K562 (cell line): ENCODE measurements around the gene SMC4. TPM values are rescaled to one million over a fixed set of nuclear protein-coding genes. Genes with fewer than 3 reads are reported as not detected.

ENCODE experiments used
- BDP1 ChIP-seq: IDR thresholded peaks from 3 replicates; pipeline ENCODE4 v1.6.1; 2011; ENCODE audit not compliant: insufficient read length, insufficient read depth
- BHLHE40 ChIP-seq: IDR thresholded peaks from 2 replicates; pipeline ENCODE4 v1.6.1; 2011; ENCODE audit warnings: low read length, improper control_type of control experiment
- BRD9 ChIP-seq: fragments of 450-650 bp; IDR thresholded peaks from 2 replicates; pipeline ENCODE4 v1.6.1; 2018; ENCODE audit warnings: low read depth; ENCODE audit not compliant: partially characterized antibody
- CBX3 ChIP-seq, 2 experiments: IDR thresholded peaks; 1 replicate in 1 of 2; 2 replicates in 1 of 2; pipeline ENCODE4 v1.6.1; 2012; ENCODE audit warnings: inconsistent platforms in 2 of 2, low read length in 2 of 2, borderline replicate concordance in 1 of 2, control low read depth in 1 of 2
- CHD1 ChIP-seq: fragments of 200-600 bp; sonication (generic); IDR thresholded peaks from one replicate; pipeline ENCODE4 v1.6.1; 2012; ENCODE audit warnings: mild to moderate bottlenecking, moderate library complexity, low read length, inconsistent platforms
- ESRRA ChIP-seq: fragments of 450-650 bp; IDR thresholded peaks from 2 replicates; pipeline ENCODE4 v1.6.1; 2014; ENCODE audit warnings: low read depth, mild to moderate bottlenecking, moderate library complexity, borderline replicate concordance
- GABPA ChIP-seq: fragments of 200-800 bp; sonication (Bioruptor generic); conservative IDR thresholded peaks from 2 replicates; pipeline ENCODE4 v1.6.1; 2016; ENCODE audit warnings: low read depth, missing genetic modification characterization, missing compliant biosample characterization
- MAZ ChIP-seq, 2 experiments: fragments of 450-650 bp in 1 of 2; sonication (generic) in 1 of 2; formaldehyde crosslinking; IDR thresholded peaks in 1 of 2; conservative IDR thresholded peaks in 1 of 2; 2 replicates each; pipeline versions ENCODE4 v1.4.0 to v1.5.0; 2020; ENCODE audit warnings: mild to moderate bottlenecking in 1 of 2, missing genetic modification reagents in 1 of 2
- RERE ChIP-seq: sonication (generic); formaldehyde crosslinking; IDR thresholded peaks from 2 replicates; pipeline ENCODE4 v1.8.0; 2023; ENCODE audit warnings: missing genetic modification reagents, mild to moderate bottlenecking, borderline replicate concordance
- SMARCE1 ChIP-seq: fragments of 450-650 bp; IDR thresholded peaks from 2 replicates; pipeline ENCODE4 v1.7.1; 2016; ENCODE audit warnings: mild to moderate bottlenecking
- TBL1XR1 ChIP-seq, 2 experiments: IDR thresholded peaks; 2 replicates each; pipeline ENCODE4 v1.6.1; 2012; ENCODE audit warnings: improper control_type of control experiment in 2 of 2, low read length in 2 of 2, mild to moderate bottlenecking in 1 of 2
- ZNF184 ChIP-seq: sonication (generic); formaldehyde crosslinking; IDR thresholded peaks from 2 replicates; pipeline ENCODE4 v1.5.0; 2020; ENCODE audit warnings: missing genetic modification reagents
- polyA plus RNA-seq, 8 experiments: library from polyadenylated mRNA; depleted of rRNA in 4 of 8; stranded (reverse) in 5 of 8; unstranded in 3 of 8; fragments of >200 nt; fragmentation: Nextera tagmentation in 2 of 8; fragmentation: Illumina TruSeq in 1 of 8; extraction: Ambion mirVana in 2 of 8; extraction: Trizol in 1 of 8; gene quantifications; 2 replicates each; pipeline versions ENCODE4 v1.2.1 to v1.2.3, GENCODE V29; 2011 to 2014; ENCODE audit warnings: inconsistent platforms in 1 of 8, missing spikeins in 1 of 8
- total RNA-seq, 7 experiments: library from RNA; depleted of rRNA in 6 of 7; stranded (reverse); fragments of >200 nt in 6 of 7; fragmentation: Illumina TruSeq in 2 of 7; extraction: Trizol in 2 of 7; gene quantifications; 2 replicates each; pipeline versions ENCODE4 v1.2.1 to v1.2.3, GENCODE V29; 2011 to 2021; ENCODE audit warnings: low replicate concordance in 1 of 7
- TF ChIP-seq, protein P1 (sequence below): fragments of 250-450 bp; sonication (Bioruptor Pico); IDR thresholded peaks from 2 replicates; pipeline ENCODE4 v1.4.0; 2020; ENCODE audit warnings: mild to moderate bottlenecking
- TF ChIP-seq, protein P2 (sequence below): fragments of 250-450 bp; sonication (Bioruptor Pico); IDR thresholded peaks from 2 replicates; pipeline ENCODE4 v1.8.0; 2021; ENCODE audit warnings: moderate library complexity, mild to moderate bottlenecking, inconsistent platforms
- TF ChIP-seq, protein P3 (sequence below): fragments of 450-650 bp; IDR thresholded peaks from 2 replicates; pipeline ENCODE4 v1.6.1; 2014; ENCODE audit warnings: low read depth, mild to moderate bottlenecking, moderate library complexity, borderline replicate concordance

Gene SMC4
- total and polyA plus RNA-seq, 9 of the 15 experiments (the other 6 are each of a cell fraction or from before 2014, with no cell fraction given): 87.9 to 347 (median 176) TPM

GRCh38 chr3:160449636-160450598 lies 50.5 kb downstream of the SMC4 start, which contains the start of gene TRIM59 (continued):
- TF ChIP-seq, protein P1, sequence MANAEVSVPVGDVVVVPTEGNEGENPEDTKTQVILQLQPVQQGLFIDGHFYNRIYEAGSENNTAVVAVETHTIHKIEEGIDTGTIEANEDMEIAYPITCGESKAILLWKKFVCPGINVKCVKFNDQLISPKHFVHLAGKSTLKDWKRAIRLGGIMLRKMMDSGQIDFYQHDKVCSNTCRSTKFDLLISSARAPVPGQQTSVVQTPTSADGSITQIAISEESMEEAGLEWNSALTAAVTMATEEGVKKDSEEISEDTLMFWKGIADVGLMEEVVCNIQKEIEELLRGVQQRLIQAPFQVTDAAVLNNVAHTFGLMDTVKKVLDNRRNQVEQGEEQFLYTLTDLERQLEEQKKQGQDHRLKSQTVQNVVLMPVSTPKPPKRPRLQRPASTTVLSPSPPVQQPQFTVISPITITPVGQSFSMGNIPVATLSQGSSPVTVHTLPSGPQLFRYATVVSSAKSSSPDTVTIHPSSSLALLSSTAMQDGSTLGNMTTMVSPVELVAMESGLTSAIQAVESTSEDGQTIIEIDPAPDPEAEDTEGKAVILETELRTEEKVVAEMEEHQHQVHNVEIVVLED (CRISPR knock-in tag): peak; percentile 57; the same call in 1 of the 2 replicates
- TF ChIP-seq, protein P2, sequence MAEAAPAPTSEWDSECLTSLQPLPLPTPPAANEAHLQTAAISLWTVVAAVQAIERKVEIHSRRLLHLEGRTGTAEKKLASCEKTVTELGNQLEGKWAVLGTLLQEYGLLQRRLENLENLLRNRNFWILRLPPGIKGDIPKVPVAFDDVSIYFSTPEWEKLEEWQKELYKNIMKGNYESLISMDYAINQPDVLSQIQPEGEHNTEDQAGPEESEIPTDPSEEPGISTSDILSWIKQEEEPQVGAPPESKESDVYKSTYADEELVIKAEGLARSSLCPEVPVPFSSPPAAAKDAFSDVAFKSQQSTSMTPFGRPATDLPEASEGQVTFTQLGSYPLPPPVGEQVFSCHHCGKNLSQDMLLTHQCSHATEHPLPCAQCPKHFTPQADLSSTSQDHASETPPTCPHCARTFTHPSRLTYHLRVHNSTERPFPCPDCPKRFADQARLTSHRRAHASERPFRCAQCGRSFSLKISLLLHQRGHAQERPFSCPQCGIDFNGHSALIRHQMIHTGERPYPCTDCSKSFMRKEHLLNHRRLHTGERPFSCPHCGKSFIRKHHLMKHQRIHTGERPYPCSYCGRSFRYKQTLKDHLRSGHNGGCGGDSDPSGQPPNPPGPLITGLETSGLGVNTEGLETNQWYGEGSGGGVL (CRISPR knock-in tag): no peak
- no peak for TF ChIP-seq TBL1XR1 (IDR thresholded peaks at IDR 0.05; ENCODE audit: low read length in 2 of 2)
- no peak for TF ChIP-seq CHD1
- TF ChIP-seq, protein P3, sequence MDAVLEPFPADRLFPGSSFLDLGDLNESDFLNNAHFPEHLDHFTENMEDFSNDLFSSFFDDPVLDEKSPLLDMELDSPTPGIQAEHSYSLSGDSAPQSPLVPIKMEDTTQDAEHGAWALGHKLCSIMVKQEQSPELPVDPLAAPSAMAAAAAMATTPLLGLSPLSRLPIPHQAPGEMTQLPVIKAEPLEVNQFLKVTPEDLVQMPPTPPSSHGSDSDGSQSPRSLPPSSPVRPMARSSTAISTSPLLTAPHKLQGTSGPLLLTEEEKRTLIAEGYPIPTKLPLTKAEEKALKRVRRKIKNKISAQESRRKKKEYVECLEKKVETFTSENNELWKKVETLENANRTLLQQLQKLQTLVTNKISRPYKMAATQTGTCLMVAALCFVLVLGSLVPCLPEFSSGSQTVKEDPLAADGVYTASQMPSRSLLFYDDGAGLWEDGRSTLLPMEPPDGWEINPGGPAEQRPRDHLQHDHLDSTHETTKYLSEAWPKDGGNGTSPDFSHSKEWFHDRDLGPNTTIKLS: peak; percentile 74; the same call in 1 of the 2 replicates
- peak; percentile 99 for TF ChIP-seq RERE (CRISPR knock-in tag)
- TF ChIP-seq ZNF184: no peak
- TF ChIP-seq BHLHE40: no peak; the same call in none of the 2 replicates
- peak; percentile 75 for TF ChIP-seq GABPA (tag)
- peak; percentile 63 to 84; a peak in 3 of 4 replicates for TF ChIP-seq MAZ (CRISPR knock-in tag; conservative IDR thresholded peaks at IDR 0.05 in 1 of 2, IDR thresholded peaks at IDR 0.05 in 1 of 2)
- TF ChIP-seq SMARCE1: peak; percentile 54
- TF ChIP-seq BDP1: no peak
- peak in 1 of 2 experiments; percentile 91; a peak in 1 of 3 replicates for TF ChIP-seq CBX3 (IDR thresholded peaks at IDR 0.05; ENCODE audit: borderline replicate concordance in 1 of 2, low read length in 2 of 2)
- TF ChIP-seq BRD9: no peak
- TF ChIP-seq ESRRA: no peak
